Fibroblast of villous mesenchyme (primary cell): ENCODE data around the gene GRM4. TPM values are rescaled to one million over a fixed set of nuclear protein-coding genes. Genes with fewer than 3 reads are reported as not detected.

ENCODE experiments used
- DNase-seq: peaks from one replicate; pipeline ENCODE4 v3.0.0-alpha.2; 2010; ENCODE audit warnings: low read depth
- H3K4me3 ChIP-seq: 2 replicates; pipeline ENCODE4 v1.5.1; 2011; ENCODE audit warnings: low read depth, mild to moderate bottlenecking, low read length
- CTCF ChIP-seq: IDR thresholded peaks from 2 replicates; pipeline ENCODE4 v1.5.1; 2012; ENCODE audit warnings: low read depth, mild to moderate bottlenecking, low read length; ENCODE audit not compliant: insufficient read depth
- total RNA-seq: library from RNA; depleted of rRNA; stranded (reverse); fragments of >200 nt; gene quantifications from 2 replicates; pipeline ENCODE4 v1.2.3, GENCODE V29; 2012

The GRM4 gene
- total RNA-seq, 1 donor: under 0.01 TPM

- no peak for TF ChIP-seq CTCF
- DNase-seq: no peak
These were observed 55.4 kb downstream of the GRM4 start for GRCh38 chr6:34090529-34090928.

GRCh38 chr6:34086558-34086957, 59.3 kb downstream of the GRM4 start:
- no peak for TF ChIP-seq CTCF
- no peak overlapping the region for H3K4me3 ChIP-seq
- DNase-seq: no peak

More at GRCh38 chr6:34090529-34090928, 55.4 kb downstream of the GRM4 start:
- no peak overlapping the region for H3K4me3 ChIP-seq

DNA sequence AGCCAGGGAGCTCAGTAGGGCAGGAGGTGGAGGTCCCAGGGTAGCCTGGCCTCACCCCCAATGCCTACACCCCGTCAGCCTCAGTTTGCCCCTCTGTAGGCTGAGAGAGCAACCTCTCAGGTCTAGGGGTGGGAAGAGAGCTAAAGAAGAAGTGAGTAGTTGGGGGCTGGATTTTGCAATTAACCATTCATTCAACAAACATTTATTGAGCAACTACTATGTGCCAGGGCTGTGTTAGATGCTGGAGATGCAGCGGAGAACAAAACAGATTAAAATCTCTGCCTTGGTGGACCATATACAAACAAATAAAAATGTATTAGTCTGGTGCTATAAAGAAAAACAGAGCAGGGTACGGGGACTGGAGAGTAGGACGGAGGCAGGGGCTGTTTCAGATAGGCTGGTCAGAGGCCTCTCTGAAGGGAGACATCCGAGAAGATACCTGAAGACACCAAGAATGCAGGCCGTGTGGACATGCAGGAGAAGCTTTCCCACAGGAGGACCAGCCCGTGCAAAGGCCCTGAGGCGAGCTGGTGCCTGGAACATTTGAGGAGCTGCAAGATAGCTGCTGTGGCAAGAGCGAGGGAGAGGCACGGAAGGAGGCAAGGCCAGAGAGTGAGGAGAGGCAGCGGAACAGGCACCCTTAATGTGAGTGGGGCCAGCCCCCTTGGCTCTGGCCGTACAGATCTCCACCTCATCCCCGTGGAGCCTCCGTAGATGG, 60.3 kb downstream of the GRM4 start:
- DNase-seq: no peak
- TF ChIP-seq CTCF: no peak
- no peak overlapping the region for H3K4me3 ChIP-seq

- no peak for TF ChIP-seq CTCF
- no peak overlapping the region for H3K4me3 ChIP-seq
- no peak for DNase-seq
These were observed 61.1 kb downstream of the GRM4 start for GRCh38 chr6:34084591-34085290.

- no peak overlapping the region for H3K4me3 ChIP-seq
- TF ChIP-seq CTCF: no peak
- DNase-seq: no peak
These were observed 62.8 kb downstream of the GRM4 start for GRCh38 chr6:34082864-34083626.

- no peak for DNase-seq
- no peak overlapping the region for H3K4me3 ChIP-seq
- no peak for TF ChIP-seq CTCF
These were observed 63.5 kb downstream of the GRM4 start for GRCh38 chr6:34082348-34082747.
